B cell (primary cell): ENCODE data around the gene PAX2.

ENCODE experiments used
- CTCF ChIP-seq: fragments of 200-600 bp; IDR thresholded peaks from one replicate; pipeline ENCODE4 v1.8.0; 2022; ENCODE audit warnings: antibody characterized with exemption, mild to moderate bottlenecking
- EZH2 ChIP-seq: IDR thresholded peaks from 2 replicates; pipeline ENCODE4 v1.6.1; 2012; ENCODE audit warnings: borderline replicate concordance, low read depth, mild to moderate bottlenecking, moderate library complexity, low read length; ENCODE audit not compliant: insufficient read depth, poor library complexity, severe bottlenecking

DNA sequence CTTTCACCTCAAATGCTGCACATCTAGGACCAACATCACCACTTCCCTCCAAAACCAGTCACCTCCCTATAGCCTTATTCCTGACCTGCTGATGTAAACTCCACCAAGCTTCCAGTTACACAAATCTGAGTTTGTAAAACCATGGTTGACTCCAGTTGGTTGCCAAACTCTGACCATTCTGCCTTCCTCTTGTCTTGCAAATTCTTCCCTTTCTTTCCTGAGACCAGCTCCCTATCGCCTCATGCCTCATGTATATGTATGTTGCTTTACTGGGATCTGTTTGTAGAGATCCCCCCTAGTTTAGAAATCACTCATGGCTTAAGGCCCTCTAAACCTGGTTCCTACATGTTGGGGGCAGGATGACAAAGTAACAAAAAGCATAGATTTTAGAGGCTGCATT is 31.3 kb downstream of the PAX2 start:
- TF ChIP-seq CTCF (no peak), EZH2 (no peak)
